Tibial nerve (tissue), 3 donors: ENCODE measurements around the gene AP3D1.

Source experiments
- POLR2A ChIP-seq, 2 donors: fragments of 450-650 bp; IDR thresholded peaks; one replicate each; pipeline ENCODE4 v1.6.1; 2017; ENCODE audit warnings: antibody characterized with exemption in 2 of 2, mild to moderate bottlenecking in 2 of 2, moderate library complexity in 2 of 2
- TF ChIP-seq, protein P1 (sequence below), 5 experiments: fragments of 200-600 bp in 3 of 5; fragments of 450-650 bp in 2 of 5; sonication (generic) in 3 of 5; IDR thresholded peaks; one replicate each; pipeline ENCODE4 v1.5.1; 2016 to 2019; ENCODE audit warnings: antibody characterized with exemption in 5 of 5, mild to moderate bottlenecking in 3 of 5, moderate library complexity in 2 of 5

DNA sequence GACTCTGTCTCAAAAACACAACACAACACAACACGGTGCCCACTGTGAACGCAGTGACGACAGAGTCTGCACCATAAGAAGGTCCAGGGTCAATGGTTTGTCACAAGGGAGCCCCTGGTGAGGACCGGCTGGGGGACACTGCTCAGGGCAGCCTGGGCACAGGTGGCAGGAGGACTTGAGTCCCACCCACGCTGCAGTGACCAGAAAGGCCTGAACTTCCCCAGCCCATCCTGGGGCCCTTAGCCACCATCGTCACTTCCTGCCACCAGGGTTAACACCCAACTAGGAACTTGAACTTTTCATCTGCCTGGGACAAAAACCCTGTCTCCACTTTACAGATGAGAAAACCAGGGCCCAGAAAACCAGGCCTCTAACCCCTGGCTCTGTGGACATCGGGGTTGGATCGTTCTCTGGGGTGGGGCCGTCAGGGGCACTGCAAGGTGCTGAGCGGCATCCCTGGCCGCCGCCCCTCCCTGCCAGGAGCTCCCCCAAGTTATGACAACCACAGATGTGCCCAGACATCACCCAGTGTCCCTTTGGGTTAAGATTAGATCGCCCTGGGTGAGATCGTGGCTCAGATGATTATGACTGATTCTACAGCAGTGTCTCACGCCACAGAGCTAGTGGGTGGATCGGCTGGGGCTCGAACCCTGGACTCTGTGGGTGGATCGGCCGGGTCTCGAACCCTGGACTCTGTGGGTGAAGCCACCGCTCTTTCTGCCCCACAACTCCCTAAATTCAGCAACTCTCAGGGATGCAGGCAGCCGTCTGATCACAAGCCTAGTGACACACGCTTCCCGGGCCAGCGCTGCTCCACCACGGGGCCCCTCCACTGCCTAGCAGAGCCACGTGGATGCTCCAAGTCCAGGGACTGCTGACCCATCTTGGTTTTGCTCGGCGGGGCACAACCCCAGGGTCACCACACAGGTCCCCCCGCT lies 69.2 kb downstream of the AP3D1 start:
- TF ChIP-seq, protein P1, sequence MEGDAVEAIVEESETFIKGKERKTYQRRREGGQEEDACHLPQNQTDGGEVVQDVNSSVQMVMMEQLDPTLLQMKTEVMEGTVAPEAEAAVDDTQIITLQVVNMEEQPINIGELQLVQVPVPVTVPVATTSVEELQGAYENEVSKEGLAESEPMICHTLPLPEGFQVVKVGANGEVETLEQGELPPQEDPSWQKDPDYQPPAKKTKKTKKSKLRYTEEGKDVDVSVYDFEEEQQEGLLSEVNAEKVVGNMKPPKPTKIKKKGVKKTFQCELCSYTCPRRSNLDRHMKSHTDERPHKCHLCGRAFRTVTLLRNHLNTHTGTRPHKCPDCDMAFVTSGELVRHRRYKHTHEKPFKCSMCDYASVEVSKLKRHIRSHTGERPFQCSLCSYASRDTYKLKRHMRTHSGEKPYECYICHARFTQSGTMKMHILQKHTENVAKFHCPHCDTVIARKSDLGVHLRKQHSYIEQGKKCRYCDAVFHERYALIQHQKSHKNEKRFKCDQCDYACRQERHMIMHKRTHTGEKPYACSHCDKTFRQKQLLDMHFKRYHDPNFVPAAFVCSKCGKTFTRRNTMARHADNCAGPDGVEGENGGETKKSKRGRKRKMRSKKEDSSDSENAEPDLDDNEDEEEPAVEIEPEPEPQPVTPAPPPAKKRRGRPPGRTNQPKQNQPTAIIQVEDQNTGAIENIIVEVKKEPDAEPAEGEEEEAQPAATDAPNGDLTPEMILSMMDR (IDR thresholded peaks at IDR 0.05) = no peak
- no peak for TF ChIP-seq POLR2A (IDR thresholded peaks at IDR 0.05)
